Activated CD4-positive, alpha-beta T cell treated with anti-CD3 and anti-CD28 coated beads for 36 hours (primary cell): ENCODE measurements around the gene SLC25A13. TPM values are rescaled to one million over a fixed set of nuclear protein-coding genes. Genes with fewer than 3 reads are reported as not detected.
"Not testable (repeated sequence)": the region's sequence is repeated elsewhere in the genome, so short reads cannot be mapped to it uniquely, and the experiment has no call there.

Source experiments
- ATAC-seq: fragments of 200-7000 bp; cut with Tn5 transposase; one replicate; pipeline ENCODE4 v1.10.0; 2021; ENCODE audit warnings: mild to moderate bottlenecking, moderate library complexity
- CTCF ChIA-PET: fragments of 350-600 bp; sonication (Branson Sonifier 250); formaldehyde crosslinking; loops from one replicate; lab custom pipeline; 2021; ENCODE audit warnings: antibody characterized with exemption; lab: Charles Lee
- POLR2A ChIA-PET: fragments of 350-600 bp; sonication (Branson Sonifier 250); formaldehyde crosslinking; loops from one replicate; lab custom pipeline; 2021; ENCODE audit warnings: antibody characterized with exemption, inconsistent platforms; lab: Charles Lee
- DNase-seq: peaks from one replicate; pipeline ENCODE4 v3.0.0-alpha.2; 2020
- H3K27ac Mint-ChIP-seq: one replicate; pipeline ENCODE4 v1.8.0; 2021; ENCODE audit warnings: mixed read lengths
- H3K27me3 Mint-ChIP-seq: one replicate; pipeline ENCODE4 v1.8.0; 2021; ENCODE audit warnings: mixed read lengths
- H3K36me3 Mint-ChIP-seq: one replicate; pipeline ENCODE4 v1.8.0; 2021; ENCODE audit warnings: low read depth, mixed read lengths
- H3K4me1 Mint-ChIP-seq: one replicate; pipeline ENCODE4 v1.8.0; 2021; ENCODE audit warnings: mixed read lengths
- H3K4me3 Mint-ChIP-seq: one replicate; pipeline ENCODE4 v1.8.0; 2021; ENCODE audit warnings: mild to moderate bottlenecking, moderate library complexity, mixed read lengths
- H3K9me3 Mint-ChIP-seq: one replicate; pipeline ENCODE4 v1.8.0; 2021; ENCODE audit warnings: low read depth, mixed read lengths
- intact Hi-C, 2 experiments: fragments of 100-400 bp; cut with DNase I in 1 of 2; cut with micrococcal nuclease in 1 of 2; formaldehyde crosslinking; loops; one replicate each; pipeline versions ENCODE4 v1.14.2 to v1.15.1; 2022 to 2024; cut with DNase I, micrococcal nuclease
- total RNA-seq, 2 experiments: library from RNA; stranded (reverse); gene quantifications; one replicate each; pipeline ENCODE4 v1.2.3, GENCODE V29; 2021

Gene SLC25A13
- total RNA-seq, 2 experiments from 2014 or later, result 10.3 to 11.3 TPM

DNA sequence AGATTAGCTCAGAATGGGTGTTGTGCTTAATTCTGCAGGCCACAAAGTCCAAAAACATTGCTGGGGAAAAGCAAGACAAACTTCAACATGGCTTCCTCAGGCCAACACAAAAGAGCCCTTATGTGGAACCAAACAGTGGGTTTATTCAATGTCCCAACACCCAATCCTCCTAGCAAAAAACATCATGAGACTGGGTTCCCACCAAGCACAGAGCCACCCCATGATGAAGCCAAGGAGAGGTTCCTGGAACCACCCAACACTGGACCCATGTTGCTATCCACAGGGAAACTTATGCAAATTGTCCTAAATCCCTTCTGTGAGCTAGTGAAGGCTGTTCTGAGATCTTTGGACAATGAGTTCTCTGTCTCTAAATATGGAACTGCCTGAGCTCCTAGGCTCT lies 24.0 kb downstream of the SLC25A13 start:
- intact Hi-C loops, result no loop called here
- no peak for ATAC-seq
- Mint-ChIP-seq H3K4me3 (no peak overlapping the region), H3K4me1 (peaks cover 17% of the 10 kb centered on the region), H3K27me3 (no peaks in the 10 kb centered on the region), H3K27ac (no peak overlapping the region), H3K9me3 (peaks cover 2% of the 10 kb centered on the region), H3K36me3 (peaks cover 31% of the 10 kb centered on the region)
- ChIA-PET CTCF (interaction anchor here (0.6 kb wide), 1 partner anchor 12 kb away, joined by 3 read pairs; no protein-coding TSS in a partner anchor), POLR2A (no interaction called here)
- DNase-seq, result no peak

DNA sequence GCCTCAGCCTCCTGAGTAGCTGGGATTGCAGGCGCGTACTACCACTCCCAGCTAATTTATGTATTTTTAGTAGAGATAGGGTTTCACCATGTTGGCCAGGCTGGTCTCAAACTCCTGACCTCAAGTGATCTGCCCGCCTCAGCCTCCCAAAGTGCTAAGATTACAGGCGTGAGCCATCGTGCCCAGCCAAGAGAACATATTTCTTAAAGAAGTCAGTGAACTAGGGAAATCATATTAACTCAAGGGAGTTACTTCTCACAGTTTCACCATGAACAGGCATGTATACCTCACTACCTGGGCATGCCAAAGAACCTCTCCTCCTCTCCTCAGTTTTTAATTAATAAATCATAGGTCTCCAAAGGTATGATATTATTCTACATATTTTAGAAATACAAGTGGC lies 24.5 kb downstream of the SLC25A13 start:
- H3K27ac Mint-ChIP-seq, DNase-seq, POLR2A ChIA-PET, H3K27me3 Mint-ChIP-seq, H3K4me3 Mint-ChIP-seq, H3K9me3 Mint-ChIP-seq, intact Hi-C loops, ATAC-seq: not testable (repeated sequence)
- Mint-ChIP-seq H3K36me3 (peaks cover 34% of the 10 kb centered on the region), H3K4me1 (peaks cover 13% of the 10 kb centered on the region)
- CTCF ChIA-PET, result interaction anchor here (0.6 kb wide), 1 partner anchor 12 kb away, joined by 3 read pairs; no protein-coding TSS in a partner anchor

DNA sequence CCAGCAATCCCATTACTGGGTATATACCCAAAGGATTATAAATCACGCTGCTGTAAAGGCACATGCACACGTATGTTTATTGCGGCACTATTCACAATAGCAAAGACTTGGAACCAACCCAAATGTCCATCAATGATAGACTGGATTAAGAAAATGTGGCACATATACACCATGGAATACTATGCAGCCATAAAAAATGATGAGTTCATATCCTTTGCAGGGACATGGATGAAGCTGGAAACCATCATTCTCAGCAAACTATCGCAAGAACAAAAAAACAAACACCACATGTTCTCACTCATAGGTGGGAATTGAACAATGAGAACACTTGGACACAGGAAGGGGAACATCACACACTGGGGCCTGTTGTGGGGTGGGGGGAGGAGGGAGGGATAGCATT lies 28.0 kb downstream of the SLC25A13 start:
- H3K9me3 Mint-ChIP-seq, intact Hi-C loops, ATAC-seq, H3K4me3 Mint-ChIP-seq, CTCF ChIA-PET, H3K4me1 Mint-ChIP-seq, DNase-seq, H3K27ac Mint-ChIP-seq, H3K27me3 Mint-ChIP-seq: not testable (repeated sequence)
- peaks cover 39% of the 10 kb centered on the region for H3K36me3 Mint-ChIP-seq
- POLR2A ChIA-PET, result interaction anchor here (0.6 kb wide), 1 partner anchor 31 kb away, joined by 5 read pairs; no protein-coding TSS in a partner anchor

DNA sequence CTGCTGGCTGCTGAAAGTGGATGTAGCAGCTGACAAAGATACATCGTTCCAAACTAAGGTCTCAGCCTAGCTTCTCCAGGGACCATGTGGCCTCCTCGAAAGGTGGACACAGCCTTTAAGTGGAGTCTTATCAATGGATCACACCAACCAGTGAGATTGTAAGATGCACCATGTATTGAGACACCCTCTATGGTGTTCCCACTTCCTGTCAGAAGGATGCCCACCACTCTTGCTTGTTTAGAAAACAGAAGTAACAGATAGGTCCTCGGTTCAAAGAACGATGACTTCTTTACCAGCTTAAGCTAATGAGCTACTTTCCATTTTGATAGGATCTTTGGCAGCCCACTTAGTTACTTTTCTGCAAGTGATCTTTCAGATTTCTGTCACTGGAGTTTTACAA lies 34.3 kb downstream of the SLC25A13 start:
- DNase-seq (no peak), ATAC-seq (no peak)
- intact Hi-C loops, result no loop called here
- POLR2A ChIA-PET, result no interaction called here
- H3K27me3 Mint-ChIP-seq, result no peaks in the 10 kb centered on the region
- CTCF ChIA-PET, result interaction anchor here (1.3 kb wide), 1 partner anchor 25 kb away, joined by 3 read pairs; no protein-coding TSS in a partner anchor
- peaks cover 6% of the 10 kb centered on the region for H3K9me3 Mint-ChIP-seq
- H3K4me1 Mint-ChIP-seq, result peaks cover 50% of the 10 kb centered on the region
- no peak overlapping the region for H3K4me3 Mint-ChIP-seq
- peak overlapping the region; percentile 29 for H3K27ac Mint-ChIP-seq
- peaks cover 33% of the 10 kb centered on the region for H3K36me3 Mint-ChIP-seq

DNA sequence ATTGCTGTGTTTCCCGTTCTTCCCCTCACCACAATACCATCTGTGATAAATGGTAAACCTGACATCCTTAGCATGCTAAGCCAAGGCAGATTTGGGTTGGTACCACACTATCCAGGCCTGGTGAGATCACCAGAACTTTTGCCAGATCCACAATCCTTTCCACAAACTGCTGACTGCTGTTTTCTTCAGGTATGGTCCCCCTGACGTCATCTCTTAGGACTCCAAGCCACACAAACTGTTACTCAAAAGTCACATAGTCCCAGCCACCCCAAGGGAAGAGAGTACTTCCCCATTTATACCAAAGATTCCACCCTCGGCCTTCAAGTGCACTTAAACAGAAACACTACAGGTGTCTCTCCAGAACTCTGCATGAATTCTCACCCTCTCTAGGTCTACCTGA lies 34.8 kb downstream of the SLC25A13 start:
- peaks cover 6% of the 10 kb centered on the region for H3K9me3 Mint-ChIP-seq
- no peak for DNase-seq
- peak overlapping the region; percentile 29 for H3K27ac Mint-ChIP-seq
- peaks cover 50% of the 10 kb centered on the region for H3K4me1 Mint-ChIP-seq
- H3K4me3 Mint-ChIP-seq, result no peak overlapping the region
- intact Hi-C loops, result no loop called here
- no peaks in the 10 kb centered on the region for H3K27me3 Mint-ChIP-seq
- CTCF ChIA-PET, result interaction anchor here (1.3 kb wide), 1 partner anchor 26 kb away, joined by 3 read pairs; no protein-coding TSS in a partner anchor
- H3K36me3 Mint-ChIP-seq, result peaks cover 30% of the 10 kb centered on the region
- POLR2A ChIA-PET, result no interaction called here
- ATAC-seq, result no peak

DNA sequence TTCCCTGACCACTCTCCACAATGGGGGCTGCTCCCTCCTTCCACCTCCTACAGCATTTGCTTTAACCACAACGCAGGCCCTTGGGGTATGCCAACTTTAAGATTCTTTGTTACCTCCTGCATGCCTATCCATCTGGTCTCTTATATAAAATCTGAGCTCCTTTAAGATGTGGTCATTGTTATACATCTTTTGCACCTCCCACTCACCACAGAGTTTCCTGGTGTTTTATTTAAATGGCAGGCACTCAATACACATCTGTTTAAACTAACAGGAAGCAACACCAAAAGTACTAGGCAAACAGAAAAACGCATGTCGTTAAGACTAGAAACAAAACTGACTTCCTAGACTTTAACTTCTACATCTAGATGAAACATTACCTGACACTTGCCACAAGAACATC lies 36.3 kb downstream of the SLC25A13 start:
- Mint-ChIP-seq H3K4me1 (peaks cover 43% of the 10 kb centered on the region), H3K36me3 (peaks cover 30% of the 10 kb centered on the region), H3K27ac (peak overlapping the region; percentile 94), H3K4me3 (peak overlapping the region; percentile 28), H3K27me3 (no peaks in the 10 kb centered on the region), H3K9me3 (peaks cover 6% of the 10 kb centered on the region)
- DNase-seq (peak; percentile 37), ATAC-seq (peak; percentile 60)
- CTCF ChIA-PET, result interaction anchor here (0.7 kb wide), 1 partner anchor 12 kb away, joined by 3 read pairs; no protein-coding TSS in a partner anchor
- POLR2A ChIA-PET, result interaction anchor here (1.3 kb wide), 1 partner anchor 34 kb away, joined by 7 read pairs; no protein-coding TSS in a partner anchor
- intact Hi-C loops, result loop anchor here (1.0 kb wide), 3 partner anchors 19 to 36 kb away; no protein-coding TSS in a partner anchor

DNA sequence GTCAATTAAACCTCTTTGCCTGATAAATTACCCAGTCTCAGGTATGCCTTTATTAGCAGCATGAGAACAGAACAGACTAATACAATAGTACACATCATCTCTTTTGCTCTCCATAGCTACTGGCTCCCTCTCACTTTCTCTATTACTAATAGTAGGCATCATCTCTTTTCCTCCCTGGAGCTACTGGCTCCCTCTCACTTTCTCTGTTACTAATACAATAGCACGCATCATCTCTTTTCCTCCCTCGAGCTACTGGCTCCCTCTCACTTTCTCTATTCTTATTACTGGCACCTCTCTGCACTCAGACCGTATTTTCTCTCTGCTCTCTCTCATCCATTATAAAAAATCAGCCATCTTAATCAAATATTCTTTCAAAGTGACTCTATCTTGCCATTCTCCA lies 37.1 kb downstream of the SLC25A13 start:
- ChIA-PET CTCF (interaction anchor here (1.3 kb wide), 1 partner anchor 43 kb away, joined by 3 read pairs; no protein-coding TSS in a partner anchor), POLR2A (interaction anchor here (1.2 to 1.3 kb wide), 2 partner anchors 18 to 35 kb away, joined by 7 to 9 read pairs; no protein-coding TSS in a partner anchor)
- peak overlapping the region; percentile 28 for H3K4me3 Mint-ChIP-seq
- ATAC-seq (peak; percentile 90), DNase-seq (peak; percentile 15)
- peaks cover 43% of the 10 kb centered on the region for H3K4me1 Mint-ChIP-seq
- peaks cover 6% of the 10 kb centered on the region for H3K9me3 Mint-ChIP-seq
- intact Hi-C loops, result loop anchor here (1.0 kb wide), 3 partner anchors 19 to 36 kb away; no protein-coding TSS in a partner anchor
- H3K36me3 Mint-ChIP-seq, result peaks cover 29% of the 10 kb centered on the region
- H3K27me3 Mint-ChIP-seq, result no peaks in the 10 kb centered on the region
- peak overlapping the region; percentile 94 for H3K27ac Mint-ChIP-seq

DNA sequence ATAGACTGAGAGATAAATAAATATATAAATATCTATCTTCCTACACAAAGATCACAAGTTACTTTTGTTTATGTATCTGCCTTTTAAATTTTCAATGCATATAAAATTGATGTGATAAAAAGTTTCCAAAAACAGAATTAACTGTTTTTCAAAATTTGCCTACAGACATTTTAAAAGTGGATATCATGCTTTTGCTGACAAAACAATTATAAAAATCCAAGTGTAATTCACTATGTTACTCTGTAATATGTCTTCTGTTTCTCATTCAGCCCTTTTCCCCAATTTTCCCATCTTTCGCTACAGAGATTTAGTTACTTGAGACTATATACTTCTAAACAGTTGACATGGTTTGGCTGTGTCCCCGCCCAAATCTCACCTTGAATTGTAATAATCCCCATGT lies 37.7 kb downstream of the SLC25A13 start:
- H3K9me3 Mint-ChIP-seq, result peaks cover 3% of the 10 kb centered on the region
- peaks cover 48% of the 10 kb centered on the region for H3K4me1 Mint-ChIP-seq
- no peak for ATAC-seq
- peak overlapping the region; percentile 39 for H3K27ac Mint-ChIP-seq
- peaks cover 25% of the 10 kb centered on the region for H3K36me3 Mint-ChIP-seq
- no peak overlapping the region for H3K4me3 Mint-ChIP-seq
- intact Hi-C loops, result no loop called here
- ChIA-PET POLR2A (interaction anchor here (1.2 kb wide), 1 partner anchor 19 kb away, joined by 9 read pairs; no protein-coding TSS in a partner anchor), CTCF (interaction anchor here (1.3 kb wide), 1 partner anchor 43 kb away, joined by 3 read pairs; no protein-coding TSS in a partner anchor)
- DNase-seq, result no peak
- no peaks in the 10 kb centered on the region for H3K27me3 Mint-ChIP-seq

DNA sequence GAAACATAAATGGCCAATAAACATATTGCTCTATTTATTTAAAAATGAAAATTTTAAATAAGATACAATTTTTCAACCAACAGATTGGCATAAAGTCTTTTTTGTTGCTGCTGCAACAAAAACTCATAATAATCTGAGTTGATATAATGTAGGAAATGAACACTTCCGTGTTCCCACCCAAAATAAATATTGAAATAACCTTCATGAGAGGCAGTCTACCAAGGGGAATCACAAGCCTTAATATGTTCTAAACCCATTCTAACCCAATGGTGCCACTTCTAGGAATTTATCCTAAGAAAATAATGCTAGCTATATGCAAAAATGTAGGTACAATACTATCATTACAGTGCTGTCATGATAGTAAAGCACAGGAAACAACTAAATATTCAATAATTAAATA lies 39.1 kb downstream of the SLC25A13 start:
- Mint-ChIP-seq H3K36me3 (peaks cover 25% of the 10 kb centered on the region), H3K9me3 (peaks cover 3% of the 10 kb centered on the region), H3K27ac (no peak overlapping the region), H3K27me3 (no peaks in the 10 kb centered on the region), H3K4me3 (no peak overlapping the region), H3K4me1 (peaks cover 48% of the 10 kb centered on the region)
- ChIA-PET POLR2A (no interaction called here), CTCF (interaction anchor here (1.0 kb wide), 1 partner anchor 127 kb away, joined by 3 read pairs; no protein-coding TSS in a partner anchor)
- ATAC-seq (no peak), DNase-seq (no peak)
- intact Hi-C loops, result no loop called here

DNA sequence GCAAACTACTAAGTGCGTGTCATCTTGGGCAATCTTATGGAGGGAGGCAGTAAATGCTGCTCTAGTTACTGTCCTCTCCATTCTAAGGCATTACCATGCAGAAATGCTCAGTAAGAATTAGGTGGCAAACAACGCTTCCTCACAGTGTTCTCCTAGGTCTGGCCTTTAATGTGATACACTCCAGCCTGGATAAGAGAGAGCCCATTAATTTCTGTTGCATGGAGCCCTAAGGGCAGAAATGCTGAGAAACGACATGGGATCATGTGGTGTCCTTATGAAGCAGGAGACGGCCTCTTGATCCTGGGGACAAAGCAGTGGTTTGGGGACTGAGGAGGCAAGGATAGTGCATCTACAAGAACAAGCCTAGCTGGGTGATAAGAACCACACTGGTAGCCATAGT lies 44.0 kb downstream of the SLC25A13 start:
- Mint-ChIP-seq H3K36me3 (peaks cover 29% of the 10 kb centered on the region), H3K4me1 (peaks cover 6% of the 10 kb centered on the region), H3K27me3 (no peaks in the 10 kb centered on the region), H3K9me3 (no peaks in the 10 kb centered on the region), H3K27ac (no peak overlapping the region), H3K4me3 (no peak overlapping the region)
- intact Hi-C loops, result no loop called here
- DNase-seq (no peak), ATAC-seq (no peak)
- ChIA-PET POLR2A (no interaction called here), CTCF (no interaction called here)

DNA sequence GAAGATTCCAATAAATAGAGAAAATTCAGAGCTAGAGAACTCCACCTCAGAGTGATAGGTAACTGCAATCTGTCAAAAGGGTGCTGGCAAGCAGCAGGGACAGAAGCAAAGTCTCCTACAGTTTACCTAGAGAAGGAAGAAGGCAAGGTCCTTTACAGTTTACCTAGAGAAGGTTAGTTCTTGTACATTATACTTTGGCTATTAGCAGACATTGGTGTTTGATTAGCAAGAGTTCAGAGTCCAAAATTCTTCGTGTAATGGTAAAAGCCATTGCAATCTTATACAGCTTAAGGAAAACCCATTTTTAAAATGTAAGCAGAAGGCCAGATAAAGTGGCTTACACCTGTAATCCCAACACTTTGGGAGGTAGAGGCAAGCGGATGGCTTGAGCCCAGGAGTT lies 45.9 kb downstream of the SLC25A13 start:
- CTCF ChIA-PET, result interaction anchor here (0.8 kb wide), 1 partner anchor 25 kb away, joined by 3 read pairs; no protein-coding TSS in a partner anchor
- peaks cover 6% of the 10 kb centered on the region for H3K4me1 Mint-ChIP-seq
- no peaks in the 10 kb centered on the region for H3K9me3 Mint-ChIP-seq
- peaks cover 29% of the 10 kb centered on the region for H3K36me3 Mint-ChIP-seq
- no peaks in the 10 kb centered on the region for H3K27me3 Mint-ChIP-seq
- no peak overlapping the region for H3K27ac Mint-ChIP-seq
- no peak for DNase-seq
- POLR2A ChIA-PET, result no interaction called here
- no peak overlapping the region for H3K4me3 Mint-ChIP-seq
- no peak for ATAC-seq
- intact Hi-C loops, result no loop called here

DNA sequence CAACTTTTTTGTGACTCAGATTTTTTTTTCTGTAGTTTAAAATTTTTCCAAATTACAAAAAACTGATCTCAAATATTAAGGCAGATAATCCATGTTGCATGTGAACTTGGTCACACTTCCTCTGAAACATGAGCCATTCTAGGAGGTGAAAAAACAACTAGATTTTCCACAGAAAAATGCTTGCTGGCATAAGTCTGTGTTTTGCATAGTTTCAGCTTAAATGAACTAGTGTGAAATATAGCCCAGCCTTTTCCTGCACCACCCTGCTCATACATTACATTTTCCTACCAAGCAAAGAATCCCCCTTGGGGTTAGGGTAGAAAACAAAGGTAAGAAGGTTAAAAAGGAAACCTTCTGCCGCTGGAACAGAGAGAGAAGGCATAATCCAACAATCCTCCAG lies 48.2 kb downstream of the SLC25A13 start:
- ATAC-seq (no peak), DNase-seq (no peak)
- no peaks in the 10 kb centered on the region for H3K4me1 Mint-ChIP-seq
- H3K27ac Mint-ChIP-seq, result no peak overlapping the region
- H3K9me3 Mint-ChIP-seq, result no peaks in the 10 kb centered on the region
- no peak overlapping the region for H3K4me3 Mint-ChIP-seq
- no peaks in the 10 kb centered on the region for H3K27me3 Mint-ChIP-seq
- intact Hi-C loops, result no loop called here
- CTCF ChIA-PET, result no interaction called here
- peaks cover 35% of the 10 kb centered on the region for H3K36me3 Mint-ChIP-seq
- POLR2A ChIA-PET, result no interaction called here
